Testis (tissue), 2 donors: ENCODE results near the gene FBLL1.

Experiments
- POLR2A ChIP-seq: fragments of 450-650 bp; IDR thresholded peaks from one replicate; pipeline ENCODE4 v1.6.1; 2017; ENCODE audit warnings: antibody characterized with exemption, mild to moderate bottlenecking, moderate library complexity
- TF ChIP-seq, protein P1 (sequence below), 3 experiments: fragments of 450-650 bp in 2 of 3; fragments of 200-600 bp in 1 of 3; sonication (generic) in 1 of 3; IDR thresholded peaks; one replicate each; pipeline ENCODE4 v1.5.1; 2016 to 2019; ENCODE audit warnings: antibody characterized with exemption in 3 of 3, mild to moderate bottlenecking in 2 of 3, moderate library complexity in 1 of 3

DNA sequence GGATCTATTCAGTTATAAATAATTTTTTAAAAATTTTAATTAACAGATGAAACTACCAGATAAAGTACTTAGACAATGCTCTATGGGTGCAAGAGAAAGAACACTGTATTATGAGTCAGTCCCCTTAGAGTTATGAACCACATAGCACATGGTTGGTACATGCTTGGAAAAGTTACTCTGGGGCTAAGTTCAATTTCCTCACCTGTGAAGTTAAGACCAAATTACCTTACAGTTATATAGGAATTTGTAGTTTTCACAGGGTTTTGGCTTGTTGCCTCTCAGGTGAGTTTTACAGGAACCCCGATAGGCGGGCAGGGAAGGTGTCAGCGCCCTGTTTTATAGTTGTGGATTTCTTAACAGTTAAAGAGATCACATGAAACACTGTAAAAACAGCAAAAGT is 48.9 kb downstream of the FBLL1 start:
- no peak for TF ChIP-seq POLR2A
- TF ChIP-seq, protein P1, sequence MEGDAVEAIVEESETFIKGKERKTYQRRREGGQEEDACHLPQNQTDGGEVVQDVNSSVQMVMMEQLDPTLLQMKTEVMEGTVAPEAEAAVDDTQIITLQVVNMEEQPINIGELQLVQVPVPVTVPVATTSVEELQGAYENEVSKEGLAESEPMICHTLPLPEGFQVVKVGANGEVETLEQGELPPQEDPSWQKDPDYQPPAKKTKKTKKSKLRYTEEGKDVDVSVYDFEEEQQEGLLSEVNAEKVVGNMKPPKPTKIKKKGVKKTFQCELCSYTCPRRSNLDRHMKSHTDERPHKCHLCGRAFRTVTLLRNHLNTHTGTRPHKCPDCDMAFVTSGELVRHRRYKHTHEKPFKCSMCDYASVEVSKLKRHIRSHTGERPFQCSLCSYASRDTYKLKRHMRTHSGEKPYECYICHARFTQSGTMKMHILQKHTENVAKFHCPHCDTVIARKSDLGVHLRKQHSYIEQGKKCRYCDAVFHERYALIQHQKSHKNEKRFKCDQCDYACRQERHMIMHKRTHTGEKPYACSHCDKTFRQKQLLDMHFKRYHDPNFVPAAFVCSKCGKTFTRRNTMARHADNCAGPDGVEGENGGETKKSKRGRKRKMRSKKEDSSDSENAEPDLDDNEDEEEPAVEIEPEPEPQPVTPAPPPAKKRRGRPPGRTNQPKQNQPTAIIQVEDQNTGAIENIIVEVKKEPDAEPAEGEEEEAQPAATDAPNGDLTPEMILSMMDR (IDR thresholded peaks at IDR 0.05), result no peak
